GM21723 (cell line): ENCODE data around the gene HDAC4.

Experiments used
- ATAC-seq: cut with Tn5 transposase; IDR thresholded peaks from one replicate; pipeline ENCODE4 v1.9.1; 2021; ENCODE audit warnings: mild to moderate bottlenecking, moderate library complexity; ENCODE audit not compliant: unreplicated experiment

HDAC4 gene

DNA sequence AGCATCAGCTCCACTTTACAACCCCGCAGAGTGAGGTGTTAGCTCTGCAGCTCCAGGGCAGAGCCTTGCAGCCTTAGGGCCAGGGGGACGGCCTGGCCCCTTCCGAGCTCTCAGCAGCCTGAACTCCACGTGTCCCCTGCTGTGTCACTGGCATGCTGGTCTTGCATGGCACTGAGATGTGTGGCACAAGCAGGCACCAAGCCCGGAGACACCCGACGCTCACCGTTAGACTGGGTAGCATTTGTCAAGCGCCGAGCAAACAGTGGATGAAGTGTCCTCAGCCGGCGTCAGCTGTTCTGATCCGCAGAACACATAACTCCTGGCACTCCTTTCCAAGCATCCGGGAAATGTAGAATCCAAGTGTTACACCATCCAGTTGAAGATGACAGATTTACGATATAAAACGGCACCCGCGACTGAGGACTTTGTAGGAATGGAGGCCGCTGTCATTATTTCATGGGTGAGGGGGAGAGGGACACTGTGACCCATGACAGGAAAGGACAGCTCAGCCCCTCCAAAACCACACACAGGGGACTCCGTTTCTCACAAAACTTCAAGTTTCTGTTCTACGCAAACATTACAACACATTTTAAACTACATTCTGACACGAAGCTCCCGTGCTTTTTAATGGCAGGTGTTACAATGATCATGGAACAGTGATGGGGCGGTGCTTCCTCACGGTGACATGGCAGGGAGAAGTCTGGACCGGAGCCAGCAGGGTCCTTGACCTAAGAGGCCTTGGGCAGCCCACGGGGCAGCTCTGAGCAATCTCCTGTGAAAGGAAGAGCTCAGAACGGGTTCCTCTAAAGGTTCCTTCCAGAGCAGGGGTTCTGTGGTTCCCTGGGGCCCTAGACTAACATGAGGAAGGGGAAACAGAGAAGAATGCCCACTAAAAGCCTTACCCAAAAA is 89.4 kb downstream of the HDAC4 start:
- ATAC-seq = no peak

DNA sequence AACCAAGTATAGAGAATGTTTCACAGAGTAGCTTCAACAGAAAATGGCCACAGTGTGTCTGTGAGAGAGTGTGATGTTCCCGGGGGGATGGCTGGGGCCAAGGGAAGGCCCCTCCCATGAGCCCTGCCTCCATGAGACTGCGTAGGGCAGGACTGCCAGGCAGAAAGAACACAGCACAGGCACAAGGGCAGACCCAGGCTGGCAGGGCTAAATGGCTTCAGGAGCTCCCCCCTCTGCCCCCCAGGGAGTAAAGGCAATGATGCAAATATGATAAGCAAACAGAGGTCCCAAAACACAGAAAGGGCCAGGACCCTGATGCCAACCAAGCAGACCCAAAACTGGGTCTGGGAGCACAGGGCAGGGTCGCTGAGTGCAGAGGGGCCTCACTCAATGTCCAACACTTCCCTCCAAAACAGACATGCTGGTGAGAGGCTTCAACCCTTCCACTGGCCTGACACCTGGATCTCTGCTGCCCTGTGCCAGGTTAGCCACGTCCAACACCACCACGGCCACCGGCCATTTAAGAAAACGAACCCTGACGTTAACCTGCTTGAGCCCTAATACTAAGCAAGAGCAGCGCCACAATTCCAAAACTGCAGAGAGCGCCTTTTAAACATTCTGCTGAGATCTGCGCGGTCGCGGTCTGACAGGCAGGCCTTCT is 90.3 kb downstream of the HDAC4 start:
- no peak for ATAC-seq

GRCh38 chr2:239309398-239310245 is 91.2 kb downstream of the HDAC4 start:
- no peak for ATAC-seq

GRCh38 chr2:239308661-239309397 is 92.0 kb downstream of the HDAC4 start:
- no peak for ATAC-seq

DNA sequence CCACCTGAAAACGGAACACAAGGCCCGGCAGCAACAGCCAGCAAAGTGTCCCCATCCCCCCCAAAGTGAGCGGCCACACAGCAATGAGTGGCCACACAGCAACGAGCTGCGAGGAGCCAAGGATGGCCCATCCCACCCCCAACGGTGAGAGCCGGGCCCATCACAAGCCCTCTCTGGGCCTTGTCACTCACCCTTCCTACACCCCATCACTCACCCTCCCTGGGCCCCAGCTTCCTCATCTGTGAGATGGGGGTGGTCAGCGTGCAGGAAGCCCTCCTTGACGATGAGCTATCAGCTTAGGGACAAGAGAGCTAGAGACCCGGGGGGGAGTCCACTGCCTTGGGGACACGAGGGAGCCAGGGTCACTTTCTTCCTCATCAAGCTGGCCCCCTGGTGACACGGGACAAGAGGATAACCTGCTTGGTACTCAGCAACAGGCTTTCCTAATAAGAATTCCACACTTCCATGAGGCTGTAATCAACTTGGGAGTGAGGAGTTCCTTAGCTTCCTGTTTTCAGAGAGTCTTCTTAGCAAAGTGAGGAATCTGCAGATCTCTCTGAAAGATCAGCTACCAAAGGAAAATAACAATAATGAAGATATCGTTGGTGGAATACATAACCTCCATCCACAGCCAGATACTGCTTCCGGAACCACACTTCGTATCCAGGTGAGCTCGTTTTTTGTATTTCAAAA is 92.8 kb downstream of the HDAC4 start:
- no peak for ATAC-seq

DNA sequence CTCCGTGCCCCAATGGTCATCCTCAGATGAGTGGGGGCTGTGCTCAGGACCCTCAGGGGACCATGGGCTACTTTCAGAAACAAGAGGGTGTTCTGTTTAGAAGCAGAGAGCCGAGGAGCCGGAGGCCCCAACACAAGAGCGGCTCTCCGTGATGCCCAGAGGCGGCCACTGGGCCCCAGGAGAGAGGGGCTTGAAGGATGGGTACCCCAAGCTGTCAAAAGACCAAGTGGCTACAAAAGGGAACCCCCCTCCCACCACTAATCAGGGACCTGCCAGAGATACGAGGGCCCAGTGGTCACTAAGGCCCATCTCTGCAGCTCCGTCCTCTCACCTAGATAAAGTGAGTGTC is 93.6 kb downstream of the HDAC4 start:
- no peak for ATAC-seq

DNA sequence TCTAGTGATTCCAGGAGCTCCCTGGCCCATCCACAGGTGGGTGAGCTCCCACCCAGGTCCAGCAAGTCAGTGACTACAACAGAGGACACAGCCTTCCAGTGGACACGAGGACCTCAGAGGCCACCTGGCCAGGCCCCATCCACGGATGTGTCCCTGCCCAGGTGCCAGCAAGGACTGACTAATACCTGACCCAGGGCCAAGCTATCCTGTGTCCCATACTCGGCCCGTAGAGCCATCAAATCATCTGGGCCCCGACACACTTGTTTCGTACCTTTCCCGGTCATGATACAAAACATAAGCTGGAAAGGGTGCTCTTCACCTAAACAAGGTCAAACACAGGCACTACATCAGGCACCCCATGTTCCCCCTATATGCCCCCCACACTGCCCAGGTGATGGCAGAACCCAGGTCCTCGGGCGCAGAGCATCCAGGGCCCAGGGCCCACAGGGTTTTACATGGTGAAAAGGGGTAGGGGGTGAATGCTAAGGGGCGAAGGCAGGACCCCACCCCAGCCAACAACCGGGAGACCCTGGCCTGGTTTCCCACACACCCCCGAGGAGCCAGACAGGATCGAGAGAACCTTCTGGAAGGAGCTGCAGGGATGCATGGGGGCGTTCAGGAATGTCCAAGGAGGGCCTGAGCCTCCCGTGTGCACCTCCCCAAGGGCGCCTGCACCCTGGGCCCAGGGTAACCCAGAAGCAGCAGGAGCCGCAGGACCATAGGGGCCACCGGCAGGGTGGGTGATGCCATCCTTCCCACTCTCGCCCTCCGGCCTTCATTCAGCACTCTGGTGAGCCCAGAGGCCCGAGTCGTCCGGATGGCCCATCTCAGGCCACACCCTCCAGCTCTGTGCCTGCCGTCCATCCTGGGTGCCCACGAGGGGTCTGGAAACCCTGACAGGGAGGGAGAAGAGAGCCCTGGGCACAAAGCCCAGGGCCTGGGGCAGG is 94.3 kb downstream of the HDAC4 start:
- no peak for ATAC-seq

DNA sequence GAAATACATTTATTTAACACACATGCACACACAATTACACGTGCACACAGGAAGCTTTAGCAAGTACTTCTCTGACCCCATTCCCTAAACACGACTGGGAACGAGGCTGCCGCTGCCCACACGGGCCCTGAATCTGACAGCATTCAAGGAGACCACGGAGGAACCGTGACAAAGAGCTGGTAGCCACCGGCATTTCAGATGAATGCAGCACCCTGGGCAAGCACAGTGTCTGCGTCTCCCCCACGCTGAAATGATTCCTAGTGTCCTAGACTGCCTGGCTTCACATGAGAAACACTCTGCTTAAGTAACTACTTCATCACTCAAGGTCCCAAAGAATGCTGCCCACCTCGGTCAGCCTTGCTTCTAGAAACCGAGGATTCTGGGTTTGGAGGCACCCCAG is 95.0 kb downstream of the HDAC4 start:
- no peak for ATAC-seq

GRCh38 chr2:239305222-239305575 is 95.6 kb downstream of the HDAC4 start:
- no peak for ATAC-seq

- ATAC-seq = no peak
Observed at GRCh38 chr2:239304533-239305221, 96.1 kb downstream of the HDAC4 start.

GRCh38 chr2:239303711-239304532 is 96.9 kb downstream of the HDAC4 start:
- no peak for ATAC-seq

GRCh38 chr2:239302808-239303557 is 97.8 kb downstream of the HDAC4 start:
- no peak for ATAC-seq

DNA sequence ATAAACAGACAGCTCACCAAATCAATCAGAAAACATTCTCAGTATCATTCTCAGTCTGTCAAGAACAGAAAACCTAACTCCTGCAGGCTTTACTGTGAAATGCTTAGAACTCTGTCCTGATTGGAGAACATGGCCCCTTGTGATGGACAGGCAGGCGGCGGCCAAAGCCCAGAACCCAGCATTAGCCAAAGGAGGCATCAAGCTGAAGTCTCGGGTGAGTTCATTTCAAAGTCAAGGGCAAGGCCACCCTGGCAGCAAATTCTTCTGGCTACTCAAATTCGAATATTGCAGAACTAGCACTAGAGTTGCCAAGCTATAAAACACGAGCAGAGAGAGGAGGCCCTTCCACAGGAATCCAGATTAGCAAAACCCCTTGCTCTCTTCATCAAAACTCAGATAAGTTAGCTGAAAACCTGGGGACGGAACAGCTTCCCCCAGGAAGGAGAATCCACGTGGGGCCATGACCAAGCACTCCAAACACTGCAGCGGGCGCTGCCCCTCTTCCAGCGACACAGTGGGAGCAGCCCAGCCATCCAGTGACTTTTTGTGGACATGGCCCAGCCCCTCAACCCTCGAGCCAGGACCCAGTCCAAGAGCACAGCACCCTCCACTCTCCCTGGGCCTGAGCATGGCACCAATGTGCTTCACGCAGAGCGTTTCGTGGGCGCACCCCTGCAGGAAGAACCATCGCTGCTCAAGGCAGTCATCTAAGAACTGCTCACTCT is 98.6 kb downstream of the HDAC4 start:
- no peak for ATAC-seq

DNA sequence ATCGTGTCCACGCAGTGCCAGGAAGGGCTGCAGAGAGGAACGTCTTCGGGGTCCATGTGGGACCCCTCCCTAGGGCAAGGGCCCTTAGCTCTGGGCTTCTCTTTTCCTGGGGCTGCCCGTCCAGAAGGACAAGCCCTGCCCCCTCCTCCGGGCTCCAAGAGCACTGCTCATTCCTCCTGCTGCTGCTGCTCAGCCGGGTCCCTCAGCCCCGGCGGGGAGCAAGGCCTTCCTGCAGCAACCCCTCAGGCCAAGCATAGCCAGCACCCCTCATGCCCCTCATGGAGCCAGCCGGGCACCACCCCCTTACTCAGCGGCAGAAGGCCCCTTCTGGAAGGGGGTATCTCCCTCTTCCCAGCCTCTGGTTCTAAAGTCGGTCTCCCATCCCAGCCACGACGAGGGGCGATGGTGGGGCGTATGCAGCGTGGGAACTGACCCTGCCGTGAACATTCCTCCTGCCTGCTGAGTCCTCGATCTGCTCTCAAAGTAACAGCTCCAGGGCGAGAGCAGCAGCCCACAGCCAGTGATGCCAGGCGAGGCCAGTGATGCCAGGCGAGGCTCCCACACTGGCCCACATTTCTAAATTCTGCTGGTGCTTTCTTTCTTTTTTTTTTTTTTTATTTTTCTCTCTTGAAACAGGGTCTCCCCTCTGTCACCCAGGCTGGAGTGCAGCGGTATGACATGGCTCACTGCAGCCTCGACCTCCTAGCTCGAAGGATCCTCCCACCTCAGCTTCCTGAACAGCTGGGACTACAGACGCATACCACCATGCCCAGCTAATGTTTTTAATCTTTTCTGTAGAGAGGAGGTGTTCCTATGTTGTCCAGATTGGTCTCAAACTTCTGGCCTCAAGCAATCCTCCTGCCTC is 99.7 kb downstream of the HDAC4 start:
- ATAC-seq = no peak

- ATAC-seq = no peak
Observed at GRCh38 chr2:239300242-239300641, 100.6 kb downstream of the HDAC4 start.
